CD8-positive, alpha-beta memory T cell (primary cell): ENCODE data around the gene PREP. TPM values are rescaled to one million over a fixed set of nuclear protein-coding genes. Genes with fewer than 3 reads are reported as not detected.

ENCODE experiments used
- CTCF ChIA-PET: fragments of 350-600 bp; sonication (Branson Sonifier 250); formaldehyde crosslinking; loops from one replicate; lab custom pipeline; 2021; ENCODE audit warnings: antibody characterized with exemption; lab: Charles Lee
- POLR2A ChIA-PET: fragments of 350-600 bp; sonication (Branson Sonifier 250); formaldehyde crosslinking; loops from one replicate; lab custom pipeline; 2021; ENCODE audit warnings: antibody characterized with exemption; lab: Charles Lee
- DNase-seq, 5 donors: peaks; one replicate each; pipeline versions ENCODE4 v3.0.0 to v3.0.0-alpha.2; 2020 to 2022; ENCODE audit warnings: mixed read lengths in 1 of 5
- H3K27ac ChIP-seq: one replicate; pipeline ENCODE4 v1.7.0; 2013; ENCODE audit warnings: low read depth, mild to moderate bottlenecking, low read length, moderate library complexity
- H3K27me3 ChIP-seq: 2 replicates; pipeline ENCODE4 v1.7.0; 2013; ENCODE audit warnings: low read length, mild to moderate bottlenecking; ENCODE audit not compliant: insufficient read depth, poor library complexity, severe bottlenecking
- H3K36me3 ChIP-seq: 2 replicates; pipeline ENCODE4 v1.7.0; 2013; ENCODE audit warnings: mild to moderate bottlenecking, low read length, moderate library complexity; ENCODE audit not compliant: insufficient read depth
- H3K4me1 ChIP-seq: 2 replicates; pipeline ENCODE4 v1.7.0; 2013; ENCODE audit warnings: mild to moderate bottlenecking, low read length, moderate library complexity; ENCODE audit not compliant: insufficient read depth
- H3K4me3 ChIP-seq: 2 replicates; pipeline ENCODE4 v1.7.0; 2013; ENCODE audit warnings: mild to moderate bottlenecking, low read length
- H3K9me3 ChIP-seq: 2 replicates; pipeline ENCODE4 v1.7.0; 2013; ENCODE audit warnings: mild to moderate bottlenecking, low read length
- H3K27ac Mint-ChIP-seq, 8 donors: one replicate each; pipeline ENCODE4 v1.8.0; 2020 to 2021; ENCODE audit warnings: mixed read lengths in 8 of 8, mild to moderate bottlenecking in 6 of 8, inconsistent platforms in 3 of 8, moderate library complexity in 3 of 8
- H3K27me3 Mint-ChIP-seq, 2 donors: one replicate each; pipeline ENCODE4 v1.8.0; 2020 to 2021; ENCODE audit warnings: mixed read lengths in 2 of 2, mild to moderate bottlenecking in 1 of 2, moderate library complexity in 1 of 2
- H3K36me3 Mint-ChIP-seq, 3 donors: one replicate each; pipeline ENCODE4 v1.8.0; 2020 to 2021; ENCODE audit warnings: mixed read lengths in 3 of 3, inconsistent platforms in 1 of 3, mild to moderate bottlenecking in 1 of 3
- H3K4me1 Mint-ChIP-seq, 3 donors: one replicate each; pipeline ENCODE4 v1.8.0; 2020 to 2021; ENCODE audit warnings: mixed read lengths in 3 of 3, inconsistent platforms in 1 of 3, mild to moderate bottlenecking in 1 of 3
- H3K4me3 Mint-ChIP-seq, 7 donors: one replicate each; pipeline ENCODE4 v1.8.0; 2020 to 2021; ENCODE audit warnings: mixed read lengths in 7 of 7, mild to moderate bottlenecking in 6 of 7, moderate library complexity in 4 of 7, inconsistent platforms in 2 of 7
- H3K9me3 Mint-ChIP-seq, 5 donors: one replicate each; pipeline ENCODE4 v1.8.0; 2020 to 2022; ENCODE audit warnings: mixed read lengths in 5 of 5, mild to moderate bottlenecking in 3 of 5, moderate library complexity in 2 of 5, inconsistent platforms in 1 of 5
- polyA plus RNA-seq: library from polyadenylated mRNA; unstranded; fragments of 300-500 nt; fragmentation: Illumina TruSeq; gene quantifications from one replicate; pipeline ENCODE4 v1.2.3, GENCODE V29; 2021
- total RNA-seq, 2 experiments: library from RNA; stranded (reverse); gene quantifications; one replicate each; pipeline ENCODE4 v1.2.3, GENCODE V29; 2021

Gene PREP
- total and polyA plus RNA-seq, 3 experiments from 2014 or later = 43.3 to 50.0 (median 49.9) TPM

DNA sequence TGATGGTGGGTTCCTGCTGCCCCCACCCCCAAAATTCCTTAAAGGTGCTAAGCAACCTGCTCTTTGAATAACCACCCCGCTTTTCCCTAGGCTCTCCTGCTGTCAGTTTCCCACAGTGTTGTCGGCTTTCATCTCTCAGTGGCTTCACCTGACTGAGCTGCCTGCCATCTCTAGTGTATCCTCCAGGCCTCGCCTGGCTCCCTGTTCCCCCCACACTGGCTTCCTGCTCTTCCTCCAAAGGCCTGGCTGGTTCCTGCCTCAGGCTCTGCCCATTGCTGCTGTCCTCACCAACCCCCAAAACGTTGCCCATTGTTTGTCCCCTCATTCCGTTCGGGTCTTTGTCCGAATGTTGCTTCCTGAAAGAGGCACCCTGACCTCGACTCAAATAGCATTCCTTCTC is 129.3 kb downstream of the PREP start:
- DNase-seq = no peak
- no peaks in the 10 kb centered on the region for H3K9me3 ChIP-seq
- CTCF ChIA-PET = no interaction called here
- peaks cover 4% of the 10 kb centered on the region for H3K36me3 ChIP-seq
- no peaks in the 10 kb centered on the region for H3K27me3 Mint-ChIP-seq
- no peak overlapping the region for H3K4me3 Mint-ChIP-seq
- POLR2A ChIA-PET = no interaction called here
- no peak overlapping the region for H3K27ac ChIP-seq
- H3K27ac Mint-ChIP-seq = peak overlapping the region in 2 of 8 donors; percentile 8 to 26
- no peaks in the 10 kb centered on the region for H3K27me3 ChIP-seq
- peaks cover 0 to 2% (median 0%) of the 10 kb centered on the region in 3 donors for H3K4me1 Mint-ChIP-seq
- no peak overlapping the region for H3K4me3 ChIP-seq
- no peaks in the 10 kb centered on the region for H3K4me1 ChIP-seq
- no peaks in the 10 kb centered on the region for H3K9me3 Mint-ChIP-seq
- peaks cover 19 to 33% (median 20%) of the 10 kb centered on the region in 3 donors for H3K36me3 Mint-ChIP-seq

DNA sequence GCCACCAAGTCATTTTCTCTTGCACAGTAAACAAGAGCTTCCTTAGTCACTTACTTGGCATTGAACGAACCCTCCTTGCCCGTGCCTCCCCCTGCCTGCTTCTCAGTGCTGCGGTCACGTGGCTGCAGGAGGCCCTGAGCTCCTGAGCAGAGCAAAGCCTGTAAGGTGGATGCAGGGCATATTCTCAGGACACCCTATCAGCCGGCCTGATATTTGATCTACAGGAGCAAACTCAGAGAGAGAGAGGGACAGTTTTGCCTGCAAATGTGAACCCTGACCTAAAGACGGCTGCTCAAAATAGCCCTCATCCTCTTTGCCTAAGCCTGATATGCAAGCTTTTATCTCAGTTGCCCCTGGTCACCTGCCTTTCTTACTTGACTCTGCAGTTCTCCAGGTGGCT is 130.1 kb downstream of the PREP start:
- Histone ChIP-seq H3K36me3 (no peaks in the 10 kb centered on the region), H3K9me3 (no peaks in the 10 kb centered on the region), H3K4me1 (no peaks in the 10 kb centered on the region), H3K4me3 (no peak overlapping the region), H3K27me3 (no peaks in the 10 kb centered on the region), H3K27ac (no peak overlapping the region)
- Mint-ChIP-seq H3K27ac (no peak overlapping the region), H3K4me1 (peaks cover 0 to 2% (median 0%) of the 10 kb centered on the region in 3 donors), H3K9me3 (no peaks in the 10 kb centered on the region), H3K27me3 (no peaks in the 10 kb centered on the region), H3K4me3 (no peak overlapping the region), H3K36me3 (peaks cover 15 to 25% (median 19%) of the 10 kb centered on the region in 3 donors)
- ChIA-PET CTCF (no interaction called here), POLR2A (no interaction called here)
- no peak for DNase-seq

DNA sequence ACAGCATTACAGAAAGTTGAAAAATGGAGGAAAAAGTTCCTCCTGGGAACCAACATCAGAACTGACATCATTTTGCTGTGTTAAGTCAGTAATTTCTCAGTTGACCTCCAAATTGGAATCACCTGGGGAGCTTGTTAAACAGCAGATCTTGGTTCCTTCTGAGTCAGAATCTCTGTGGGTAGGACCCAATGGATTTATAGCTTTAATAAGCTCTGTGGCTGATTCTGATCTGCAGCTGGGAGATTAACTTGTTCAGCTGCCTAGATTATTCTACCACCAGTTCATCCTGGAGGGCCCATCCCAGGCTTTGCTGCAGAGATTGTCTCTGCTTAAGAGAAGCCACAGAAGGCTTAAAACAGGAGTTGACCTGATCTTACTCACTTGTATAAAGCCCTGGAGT is 132.4 kb downstream of the PREP start:
- CTCF ChIA-PET = no interaction called here
- H3K4me1 Mint-ChIP-seq = peaks cover 0 to 2% (median 0%) of the 10 kb centered on the region in 3 donors
- peaks cover 0 to 5% of the 10 kb centered on the region in 2 donors for H3K27me3 Mint-ChIP-seq
- no peak overlapping the region for H3K4me3 Mint-ChIP-seq
- H3K4me3 ChIP-seq = no peak overlapping the region
- peaks cover 4 to 7% (median 6%) of the 10 kb centered on the region in 3 donors for H3K36me3 Mint-ChIP-seq
- H3K9me3 ChIP-seq = no peaks in the 10 kb centered on the region
- POLR2A ChIA-PET = no interaction called here
- no peak overlapping the region for H3K27ac ChIP-seq
- H3K27me3 ChIP-seq = no peaks in the 10 kb centered on the region
- DNase-seq = no peak
- no peaks in the 10 kb centered on the region for H3K36me3 ChIP-seq
- peak overlapping the region in 1 of 8 donors; percentile 11 for H3K27ac Mint-ChIP-seq
- H3K4me1 ChIP-seq = no peaks in the 10 kb centered on the region
- peaks cover 0 to 5% (median 0%) of the 10 kb centered on the region in 5 donors for H3K9me3 Mint-ChIP-seq

DNA sequence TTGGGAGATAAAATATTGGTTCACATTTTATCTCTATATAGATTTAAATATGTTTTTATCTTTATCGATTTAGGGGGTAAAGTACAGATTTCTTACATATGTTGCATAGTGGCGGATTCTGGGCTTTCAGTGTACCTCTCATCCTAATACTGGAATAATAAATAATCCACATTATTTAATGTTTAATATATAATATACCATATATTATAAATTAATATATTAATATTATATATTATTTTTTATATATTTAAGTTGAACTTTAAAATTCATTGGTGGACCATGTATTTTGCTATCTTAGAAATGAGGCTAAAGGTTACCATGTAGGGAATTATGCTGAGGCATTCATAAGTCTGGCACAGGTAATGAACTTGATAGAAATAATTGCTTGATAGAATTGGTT is 133.5 kb downstream of the PREP start:
- Mint-ChIP-seq H3K27me3 (peaks cover 0 to 6% of the 10 kb centered on the region in 2 donors), H3K4me1 (peaks cover 0 to 2% (median 0%) of the 10 kb centered on the region in 3 donors), H3K27ac (no peak overlapping the region), H3K9me3 (peaks cover 0 to 5% (median 0%) of the 10 kb centered on the region in 5 donors), H3K36me3 (peaks cover 0 to 6% (median 4%) of the 10 kb centered on the region in 3 donors), H3K4me3 (no peak overlapping the region)
- no peaks in the 10 kb centered on the region for H3K27me3 ChIP-seq
- no peaks in the 10 kb centered on the region for H3K36me3 ChIP-seq
- H3K4me3 ChIP-seq = no peak overlapping the region
- H3K9me3 ChIP-seq = no peaks in the 10 kb centered on the region
- no peak overlapping the region for H3K27ac ChIP-seq
- CTCF ChIA-PET = no interaction called here
- DNase-seq = no peak
- H3K4me1 ChIP-seq = no peaks in the 10 kb centered on the region
- POLR2A ChIA-PET = no interaction called here

DNA sequence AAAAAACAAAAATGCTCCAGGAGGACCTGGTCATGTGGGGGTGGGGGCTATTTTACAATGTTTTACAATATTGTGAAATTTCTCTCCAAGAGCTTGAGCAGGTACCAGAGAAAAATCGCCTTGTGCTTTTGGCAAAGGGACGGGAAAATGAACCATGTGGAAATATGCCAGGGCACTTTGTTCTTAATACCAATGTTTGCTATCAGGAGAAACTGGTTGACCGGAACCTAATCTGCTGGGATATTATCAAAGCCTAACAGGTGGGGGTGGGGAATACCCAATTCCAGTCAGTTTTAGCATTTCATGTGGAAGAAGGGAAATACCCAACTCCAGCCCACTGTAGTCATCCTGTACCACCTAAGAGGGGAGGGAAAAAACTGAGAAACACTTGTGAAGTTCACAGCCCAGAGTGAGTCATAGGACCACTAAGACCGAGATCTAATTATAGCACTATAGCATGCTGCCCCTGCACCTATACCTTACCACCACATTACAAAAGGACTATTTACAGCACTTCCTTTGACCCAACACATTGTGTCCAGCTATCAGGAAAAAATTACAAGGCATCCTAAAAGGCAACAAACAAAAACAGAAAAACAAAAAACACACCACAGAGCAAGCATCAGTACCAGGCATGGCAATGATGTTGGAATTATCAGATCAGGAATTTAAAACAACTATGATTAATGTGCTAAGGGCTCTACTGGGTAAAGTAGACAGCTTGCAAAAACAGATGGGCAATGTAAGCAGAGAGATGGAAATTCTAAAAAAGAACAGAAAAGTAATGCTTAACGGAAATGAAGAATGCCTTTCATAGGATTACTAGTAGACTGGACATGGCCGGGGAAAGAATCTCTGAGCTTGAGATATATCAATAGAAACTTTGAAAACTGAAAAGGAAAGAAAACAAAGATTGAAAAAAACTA is 138.9 kb downstream of the PREP start:
- no peak for DNase-seq
- Histone ChIP-seq H3K9me3 (no peaks in the 10 kb centered on the region), H3K4me3 (no peak overlapping the region), H3K27me3 (no peaks in the 10 kb centered on the region), H3K27ac (no peak overlapping the region), H3K4me1 (no peaks in the 10 kb centered on the region), H3K36me3 (no peaks in the 10 kb centered on the region)
- no peak overlapping the region for H3K4me3 Mint-ChIP-seq
- H3K27ac Mint-ChIP-seq = no peak overlapping the region
- CTCF ChIA-PET = no interaction called here
- POLR2A ChIA-PET = no interaction called here
- H3K36me3 Mint-ChIP-seq = peaks cover 0 to 6% (median 4%) of the 10 kb centered on the region in 3 donors
- H3K27me3 Mint-ChIP-seq = peaks cover 7 to 30% of the 10 kb centered on the region in 2 donors
- H3K4me1 Mint-ChIP-seq = no peaks in the 10 kb centered on the region
- H3K9me3 Mint-ChIP-seq = peaks cover 0 to 5% (median 0%) of the 10 kb centered on the region in 5 donors

DNA sequence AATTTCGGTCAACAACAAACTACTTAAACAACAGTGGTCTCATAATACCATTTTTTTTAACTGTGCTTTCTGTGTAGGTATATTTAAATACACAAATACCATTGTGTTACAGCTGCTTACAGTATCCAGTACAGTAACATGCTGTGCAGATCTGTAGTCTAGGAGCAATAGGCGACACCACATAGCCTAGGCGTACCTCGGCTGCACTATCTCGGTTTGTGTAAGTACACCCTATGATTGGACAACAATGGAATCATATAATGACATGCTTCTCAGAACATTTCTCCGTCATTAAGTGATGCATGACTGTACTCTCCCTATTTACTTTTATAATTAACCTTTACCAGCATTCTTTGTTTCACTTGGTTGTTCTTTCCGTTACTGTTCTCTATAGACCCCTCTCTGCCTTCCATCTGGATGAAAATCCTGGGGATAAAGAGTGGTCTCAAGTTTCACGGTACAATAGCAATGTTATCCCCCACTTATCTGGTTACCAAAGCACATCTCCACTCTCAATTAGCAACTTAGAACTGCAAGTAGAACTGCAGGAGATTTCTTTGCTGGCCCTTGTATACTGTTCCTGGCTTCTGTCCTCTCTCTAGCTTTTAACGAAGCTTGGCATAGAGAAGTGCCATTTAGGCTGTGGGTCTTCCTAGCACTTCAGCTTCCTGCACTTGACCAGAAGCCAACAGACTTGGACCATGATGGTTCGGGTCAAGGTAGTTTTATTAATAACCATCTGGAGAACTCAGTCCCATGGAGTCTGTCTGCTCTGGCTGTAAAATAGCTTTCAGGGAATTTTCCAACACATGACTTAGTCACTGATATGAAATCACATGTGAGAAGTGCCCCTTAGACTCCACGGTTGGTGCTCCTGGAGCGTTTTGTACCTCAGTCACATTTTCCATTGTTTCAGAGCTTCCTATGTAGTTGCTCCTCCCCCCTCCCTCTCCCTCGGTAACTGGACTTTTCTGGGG is 142.7 kb downstream of the PREP start:
- POLR2A ChIA-PET = no interaction called here
- H3K9me3 ChIP-seq = no peaks in the 10 kb centered on the region
- Mint-ChIP-seq H3K9me3 (no peaks in the 10 kb centered on the region), H3K4me1 (no peaks in the 10 kb centered on the region), H3K36me3 (no peaks in the 10 kb centered on the region), H3K4me3 (no peak overlapping the region), H3K27me3 (peaks cover 8 to 25% of the 10 kb centered on the region in 2 donors), H3K27ac (no peak overlapping the region)
- no peaks in the 10 kb centered on the region for H3K4me1 ChIP-seq
- CTCF ChIA-PET = no interaction called here
- H3K27me3 ChIP-seq = no peaks in the 10 kb centered on the region
- H3K4me3 ChIP-seq = no peak overlapping the region
- H3K36me3 ChIP-seq = no peaks in the 10 kb centered on the region
- no peak overlapping the region for H3K27ac ChIP-seq
- no peak for DNase-seq

DNA sequence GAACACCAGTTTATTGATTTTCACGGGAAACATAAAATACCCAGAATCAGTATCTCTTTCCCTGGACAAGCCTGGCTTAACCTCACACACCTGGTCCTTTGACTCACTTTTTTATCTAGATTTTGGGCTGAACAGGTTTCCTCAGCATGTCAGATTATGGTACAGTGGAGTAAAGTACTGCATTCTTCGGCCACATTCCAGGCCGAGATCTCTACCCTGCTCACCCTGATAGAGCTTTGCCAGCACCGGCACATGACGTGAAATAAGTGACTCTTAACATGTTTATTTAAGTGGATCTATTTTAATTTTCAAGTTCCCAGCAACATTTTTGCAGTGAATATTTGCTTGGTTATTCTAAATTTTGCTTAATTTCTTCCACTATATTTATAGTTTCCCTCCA is 144.1 kb downstream of the PREP start:
- no peaks in the 10 kb centered on the region for H3K4me1 Mint-ChIP-seq

More for the DNA sequence above, 144.1 kb downstream of the PREP start:
- Histone ChIP-seq H3K4me1 (no peaks in the 10 kb centered on the region), H3K27ac (no peak overlapping the region), H3K9me3 (no peaks in the 10 kb centered on the region), H3K27me3 (no peaks in the 10 kb centered on the region), H3K36me3 (no peaks in the 10 kb centered on the region), H3K4me3 (no peak overlapping the region)
- POLR2A ChIA-PET = no interaction called here
- peaks cover 8 to 18% of the 10 kb centered on the region in 2 donors for H3K27me3 Mint-ChIP-seq
- CTCF ChIA-PET = no interaction called here
- H3K36me3 Mint-ChIP-seq = no peaks in the 10 kb centered on the region
- H3K27ac Mint-ChIP-seq = no peak overlapping the region
- H3K9me3 Mint-ChIP-seq = no peaks in the 10 kb centered on the region
- no peak for DNase-seq
- H3K4me3 Mint-ChIP-seq = no peak overlapping the region
